GM12873 (cell line): Measurements from ENCODE around the gene SMIM24.

Experiments
- TF ChIP-seq, protein P1 (sequence below): IDR thresholded peaks from 2 replicates; pipeline ENCODE4 v1.5.1; 2012; ENCODE audit warnings: low read depth, mild to moderate bottlenecking, moderate library complexity, low read length, control low read depth; ENCODE audit not compliant: insufficient read depth; ENCODE audit errors: missing control alignments

Gene SMIM24

DNA sequence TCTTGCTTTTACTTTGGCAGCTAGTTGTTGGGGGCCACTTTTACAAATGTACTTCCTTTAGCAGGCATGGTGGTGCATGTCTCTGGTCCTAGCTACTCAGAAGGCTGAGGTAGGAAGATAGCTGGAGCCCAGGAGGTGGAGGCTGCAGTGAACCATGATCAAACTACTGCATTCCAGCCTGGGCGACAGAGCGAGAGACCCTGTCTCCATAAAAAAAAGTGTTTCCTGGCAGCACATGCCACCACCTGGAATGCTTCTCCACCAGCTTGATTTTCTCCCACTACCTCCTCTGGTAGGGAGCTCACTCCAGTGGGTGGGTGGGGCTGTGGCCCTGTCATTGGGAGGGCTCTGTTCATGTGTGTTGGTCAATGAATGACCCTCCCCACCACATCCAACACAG is 38.3 kb upstream of the SMIM24 start:
- TF ChIP-seq, protein P1, sequence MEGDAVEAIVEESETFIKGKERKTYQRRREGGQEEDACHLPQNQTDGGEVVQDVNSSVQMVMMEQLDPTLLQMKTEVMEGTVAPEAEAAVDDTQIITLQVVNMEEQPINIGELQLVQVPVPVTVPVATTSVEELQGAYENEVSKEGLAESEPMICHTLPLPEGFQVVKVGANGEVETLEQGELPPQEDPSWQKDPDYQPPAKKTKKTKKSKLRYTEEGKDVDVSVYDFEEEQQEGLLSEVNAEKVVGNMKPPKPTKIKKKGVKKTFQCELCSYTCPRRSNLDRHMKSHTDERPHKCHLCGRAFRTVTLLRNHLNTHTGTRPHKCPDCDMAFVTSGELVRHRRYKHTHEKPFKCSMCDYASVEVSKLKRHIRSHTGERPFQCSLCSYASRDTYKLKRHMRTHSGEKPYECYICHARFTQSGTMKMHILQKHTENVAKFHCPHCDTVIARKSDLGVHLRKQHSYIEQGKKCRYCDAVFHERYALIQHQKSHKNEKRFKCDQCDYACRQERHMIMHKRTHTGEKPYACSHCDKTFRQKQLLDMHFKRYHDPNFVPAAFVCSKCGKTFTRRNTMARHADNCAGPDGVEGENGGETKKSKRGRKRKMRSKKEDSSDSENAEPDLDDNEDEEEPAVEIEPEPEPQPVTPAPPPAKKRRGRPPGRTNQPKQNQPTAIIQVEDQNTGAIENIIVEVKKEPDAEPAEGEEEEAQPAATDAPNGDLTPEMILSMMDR: no peak

- TF ChIP-seq, protein P1: no peak
Measured at GRCh38 chr19:3518255-3518654, 37.9 kb upstream of the SMIM24 start.

GRCh38 chr19:3517638-3518037 is 37.3 kb upstream of the SMIM24 start:
- TF ChIP-seq, protein P1: no peak

DNA sequence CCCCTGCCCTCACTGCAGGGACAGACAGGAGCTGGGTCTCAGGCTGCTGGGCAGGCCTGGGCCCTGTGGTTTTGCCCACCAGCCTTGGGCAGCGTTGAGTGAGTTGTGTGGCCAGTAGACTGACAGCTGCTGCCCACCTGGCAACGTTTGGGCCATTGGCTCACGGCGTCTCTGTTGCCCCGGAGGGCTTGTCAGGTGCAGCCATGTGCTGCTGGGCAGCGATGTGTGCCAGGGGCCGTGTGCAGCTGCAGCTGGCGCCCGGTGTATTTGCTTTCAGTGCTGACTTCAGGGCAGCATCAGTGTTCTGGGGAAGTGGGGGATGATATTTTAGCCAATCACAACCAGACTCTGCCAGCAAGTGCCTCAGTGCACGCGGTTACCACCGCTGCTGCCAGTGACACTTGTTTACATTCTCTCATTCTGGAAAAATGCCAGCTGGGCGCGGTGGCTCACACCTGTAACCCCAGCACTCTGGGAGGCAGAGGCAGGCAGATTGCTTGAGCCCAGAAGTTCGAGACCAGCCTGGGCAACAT is 36.4 kb upstream of the SMIM24 start:
- TF ChIP-seq, protein P1: no peak

- TF ChIP-seq, protein P1: no peak
Measured at GRCh38 chr19:3515891-3516422, 35.6 kb upstream of the SMIM24 start.

GRCh38 chr19:3514930-3515329 is 34.6 kb upstream of the SMIM24 start:
- TF ChIP-seq, protein P1: no peak

DNA sequence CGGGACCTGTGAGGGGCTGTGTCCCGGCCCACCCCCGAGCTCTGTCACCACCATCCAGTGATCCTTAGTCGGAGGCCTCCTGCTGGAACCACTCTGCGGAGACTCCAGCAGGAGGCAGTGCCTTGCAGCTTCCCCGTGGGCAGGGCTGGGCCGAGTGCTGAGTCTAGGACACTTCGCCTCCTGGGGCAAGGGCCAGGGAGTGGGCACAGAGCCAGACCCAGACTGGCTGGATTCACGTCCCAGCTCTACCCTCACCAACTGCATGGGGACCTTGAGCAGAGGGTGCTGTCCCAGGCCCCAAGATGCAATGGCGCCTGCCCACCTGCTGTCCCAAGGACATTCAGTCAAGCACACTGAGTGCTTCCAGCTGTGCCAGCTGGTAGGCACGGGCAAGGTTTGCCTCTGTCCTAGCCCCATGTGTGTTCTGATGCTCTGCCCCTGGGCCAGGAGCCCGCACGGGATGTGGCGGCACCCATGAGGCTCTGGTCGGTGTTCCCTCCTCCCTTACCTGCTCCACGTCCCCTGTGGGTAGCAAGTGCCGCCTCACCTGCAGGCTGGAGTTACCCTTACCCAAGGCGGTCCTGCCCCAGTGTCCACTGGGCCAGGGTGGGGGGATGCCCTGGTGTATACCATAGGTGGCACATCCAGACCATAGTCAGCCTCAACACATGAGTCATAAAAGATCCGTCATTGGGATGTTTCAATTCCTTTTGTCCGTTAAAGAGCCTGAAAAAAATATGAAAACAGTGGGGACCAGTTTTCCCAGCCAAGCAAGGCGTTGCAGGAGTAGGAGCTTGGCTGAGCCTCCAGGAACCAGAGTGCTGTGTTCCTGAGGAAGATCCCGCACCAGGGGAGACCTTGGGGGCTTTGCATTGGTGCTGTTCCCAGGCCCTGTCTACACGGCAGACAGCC is 33.2 kb upstream of the SMIM24 start:
- TF ChIP-seq, protein P1: no peak
